Esophagus squamous epithelium (tissue), 4 donors: ENCODE measurements around the gene POGK.

Source experiments
- CTCF ChIP-seq, 6 experiments: fragments of 450-650 bp in 4 of 6; fragments of 200-600 bp in 2 of 6; sonication (generic) in 2 of 6; IDR thresholded peaks; one replicate each; pipeline ENCODE4 v1.5.1; 2016 to 2019; ENCODE audit warnings: antibody characterized with exemption in 6 of 6, mild to moderate bottlenecking in 4 of 6, moderate library complexity in 4 of 6
- POLR2A ChIP-seq, 4 donors: fragments of 450-650 bp; IDR thresholded peaks; one replicate each; pipeline ENCODE4 v1.6.1; 2017; ENCODE audit warnings: antibody characterized with exemption in 4 of 4, mild to moderate bottlenecking in 4 of 4, moderate library complexity in 3 of 4

GRCh38 chr1:166884040-166884642 lies 44.9 kb downstream of the POGK start:
- peak in 5 of 6 experiments; percentile 37 to 70 (median 47) for TF ChIP-seq CTCF (IDR thresholded peaks at IDR 0.05)
- no peak for TF ChIP-seq POLR2A (IDR thresholded peaks at IDR 0.05)
